Activated CD4-positive, alpha-beta T cell treated with anti-CD3 and anti-CD28 coated beads, Interleukin-10, Interleukin-2, amounts not matched to agents 100 ng/mL and 50 ng/mL, durations not matched to agents 16 hours and 8 hours (primary cell): ENCODE measurements around the gene C10orf143.
"Not testable (repeated sequence)": the region's sequence is repeated elsewhere in the genome, so short reads cannot be mapped to it uniquely, and the experiment has no call there.

Experiments used
- DNase-seq: peaks from one replicate; pipeline ENCODE4 v3.0.0-alpha.2; 2020

Gene C10orf143

GRCh38 chr10:130110246-130111112 is at the start of gene C10orf143:
TSS of gene C10orf143 (minus strand) at chr10:130110830. CDS start at chr10:130110772, 58 bp downstream.
- DNase-seq: peak; percentile 98

GRCh38 chr10:130159192-130159794 is 48.7 kb upstream of the C10orf143 start:
- peak; percentile 46 for DNase-seq

GRCh38 chr10:130146042-130146441 is 35.4 kb upstream of the C10orf143 start:
- DNase-seq: no peak

GRCh38 chr10:130141878-130142277 is 31.2 kb upstream of the C10orf143 start:
- peak; percentile 43 for DNase-seq

DNA sequence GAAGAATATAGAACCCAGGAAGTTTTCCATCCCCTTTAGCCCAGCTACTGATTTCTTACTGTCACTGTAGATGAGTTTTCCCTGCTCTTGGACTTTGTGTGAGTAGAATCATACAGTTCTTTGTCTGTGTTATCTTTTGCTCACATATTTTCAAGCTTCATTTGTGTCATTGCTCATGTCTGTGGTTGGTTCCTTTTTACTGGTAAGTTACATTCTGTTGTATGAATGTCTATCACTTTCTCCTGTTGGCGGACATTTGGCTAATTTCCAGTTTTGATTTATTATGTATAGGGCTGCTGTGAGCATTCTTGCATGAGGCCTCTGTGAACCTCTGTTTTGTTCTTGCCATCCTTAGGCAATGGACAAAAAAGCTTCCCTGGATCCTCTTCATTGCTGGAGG is 30.8 kb upstream of the C10orf143 start:
- peak; percentile 40 for DNase-seq

DNA sequence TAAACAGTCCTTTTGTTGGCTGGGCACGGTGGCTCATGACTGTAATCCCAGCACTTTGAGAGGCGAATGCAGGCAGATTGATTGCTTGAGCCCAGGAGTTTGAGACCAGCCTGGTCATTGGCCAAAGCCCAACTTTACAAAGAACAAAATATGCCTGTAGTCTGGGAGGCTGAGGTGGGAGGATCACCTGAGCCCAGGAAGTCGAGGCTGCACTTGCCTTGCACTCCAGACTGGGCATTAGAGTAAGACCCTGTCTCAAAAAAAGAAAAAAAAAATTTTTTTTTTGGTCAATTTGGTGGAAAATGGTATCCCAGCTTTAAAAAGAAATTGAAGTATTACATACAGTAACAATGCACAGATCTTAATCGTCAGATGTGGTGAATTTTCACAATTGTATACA is 30.4 kb upstream of the C10orf143 start:
- no peak for DNase-seq

- DNase-seq: peak; percentile 38
Measured at GRCh38 chr10:130140425-130140824, 29.8 kb upstream of the C10orf143 start.

- DNase-seq: peak; percentile 78
Measured at GRCh38 chr10:130138479-130138866, 27.8 kb upstream of the C10orf143 start.

DNA sequence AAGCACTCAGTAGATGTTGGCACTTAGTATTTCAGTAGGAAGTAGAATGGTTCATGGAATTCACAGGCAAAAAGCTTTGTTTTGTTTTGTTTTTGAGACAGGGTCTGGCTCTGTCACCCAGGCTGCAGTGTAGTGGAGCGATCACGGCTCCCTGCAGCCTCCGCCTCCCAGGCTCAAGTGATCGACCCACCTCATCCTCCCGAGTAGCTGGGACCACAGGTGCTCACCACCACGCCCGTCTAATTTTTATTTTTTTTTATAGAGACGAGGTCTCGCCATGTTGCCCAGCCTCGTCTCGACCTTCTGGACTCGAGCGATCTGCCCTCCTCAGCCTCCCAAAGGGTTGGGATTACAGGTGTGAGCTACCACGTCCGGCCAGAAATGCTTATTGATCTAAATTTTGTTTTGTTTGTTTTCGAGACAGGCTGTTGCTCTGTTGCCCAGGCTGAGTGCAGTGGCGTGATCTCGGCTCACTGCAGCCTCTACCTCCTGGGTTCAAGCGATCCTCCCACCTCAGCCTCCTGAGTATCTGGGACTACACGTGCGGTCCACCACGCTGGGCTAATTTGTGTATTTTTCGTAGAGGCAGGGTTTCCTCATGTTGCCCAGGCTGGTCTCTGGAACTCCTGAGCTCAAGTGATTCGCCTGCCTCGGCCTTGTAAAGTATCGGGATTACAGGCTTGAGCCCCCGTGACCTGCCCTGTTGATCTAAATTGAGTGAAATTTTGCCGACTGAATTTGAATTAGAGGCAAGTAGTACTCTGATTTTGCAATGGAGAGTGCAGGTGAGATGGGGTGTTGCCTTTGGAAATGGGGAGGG is 27.2 kb upstream of the C10orf143 start:
- DNase-seq: no peak

GRCh38 chr10:130137090-130137448 is 26.4 kb upstream of the C10orf143 start:
- DNase-seq: no peak

- DNase-seq: peak; percentile 91
Measured at GRCh38 chr10:130136226-130137089, 25.8 kb upstream of the C10orf143 start, which contains the start of gene GLRX3. TSS of gene GLRX3 (plus strand) at chr10:130136391. CDS start at chr10:130136421, 30 bp downstream.

DNA sequence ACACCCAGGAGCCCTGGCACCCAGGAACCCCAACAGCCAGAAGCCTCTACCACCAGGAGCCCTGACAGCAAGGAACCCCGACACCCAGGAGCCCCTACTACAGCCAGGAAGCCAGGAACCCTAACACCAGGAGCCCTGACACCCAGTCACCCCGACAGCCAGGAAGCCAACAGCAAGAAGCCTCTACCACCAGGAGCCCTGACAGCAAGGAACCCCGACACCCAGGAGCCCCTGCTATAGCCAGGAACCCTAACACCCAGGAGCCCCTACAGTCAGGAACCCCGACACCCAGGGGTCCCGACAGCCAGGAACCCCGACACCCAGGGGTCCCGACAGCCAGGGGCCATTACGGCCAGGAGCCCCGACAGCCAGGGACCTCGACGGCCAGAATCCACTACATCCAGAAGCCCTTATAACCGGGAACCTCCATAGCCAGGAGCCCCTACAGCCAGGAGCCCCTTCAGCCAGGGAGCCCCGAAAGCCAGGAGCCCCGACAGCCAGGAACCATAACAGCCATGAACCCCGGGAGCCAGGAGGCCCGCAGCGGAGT is 25.1 kb upstream of the C10orf143 start:
- no peak for DNase-seq

DNA sequence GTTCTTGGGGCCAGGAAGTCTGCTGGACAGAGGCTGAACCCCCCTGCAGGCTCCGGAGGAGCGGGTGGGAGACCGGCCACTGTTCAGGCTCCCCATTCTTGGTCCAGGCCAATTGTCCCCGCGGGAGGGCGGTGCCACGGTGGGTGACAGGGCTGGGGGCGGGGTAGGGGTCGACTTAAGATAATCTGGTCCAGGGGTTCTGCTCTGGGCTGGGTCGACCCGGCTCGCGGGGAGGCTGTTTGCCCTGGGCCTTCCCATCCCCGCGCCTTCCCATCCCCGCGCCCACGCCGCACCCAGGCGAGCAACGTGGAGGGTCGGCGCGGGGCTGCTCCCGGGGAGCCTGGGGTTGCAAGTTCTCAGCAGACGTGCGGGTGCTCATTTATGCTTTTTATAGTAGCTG is 18.3 kb upstream of the C10orf143 start:
- DNase-seq: no peak

GRCh38 chr10:130128062-130128781 is 17.6 kb upstream of the C10orf143 start:
- DNase-seq: no peak

DNA sequence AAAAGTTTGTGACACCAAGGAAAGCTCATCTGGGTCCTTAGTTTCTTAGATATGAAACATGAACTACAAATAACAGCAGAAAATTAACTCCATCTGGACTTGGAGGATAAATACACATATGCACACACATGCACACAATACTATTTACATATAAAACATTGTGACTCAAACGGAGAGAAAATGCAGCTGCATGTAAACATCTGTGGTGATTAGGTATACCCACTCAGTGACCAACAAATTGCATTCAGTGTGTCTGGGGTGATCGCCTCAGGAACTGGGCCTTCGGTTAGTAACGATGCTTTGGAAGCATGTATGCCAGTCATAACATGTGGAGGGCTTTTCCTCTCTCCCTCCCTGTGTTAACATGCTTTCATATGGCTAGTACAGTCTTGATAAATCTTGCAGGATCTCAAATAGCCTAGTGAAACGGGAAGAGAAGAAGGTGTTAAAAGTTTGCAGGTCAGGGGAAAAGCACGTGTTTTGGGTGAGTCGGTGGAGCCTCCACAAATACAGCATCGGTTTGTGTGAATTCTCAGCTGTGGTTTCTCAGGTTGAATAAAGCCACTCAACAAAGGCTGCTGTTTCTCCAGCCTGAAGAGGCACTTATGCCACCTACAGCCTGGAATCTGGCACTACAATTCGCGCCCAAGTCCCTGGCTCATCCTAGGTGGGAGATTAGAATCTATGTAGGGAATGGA is 16.9 kb upstream of the C10orf143 start:
- peak; percentile 88 for DNase-seq

- DNase-seq: no peak
Measured at GRCh38 chr10:130121486-130122079, 11.0 kb upstream of the C10orf143 start.

- not testable (repeated sequence) for DNase-seq
Measured at GRCh38 chr10:130117535-130117934, 6.9 kb upstream of the C10orf143 start.

- not testable (repeated sequence) for DNase-seq
Measured at GRCh38 chr10:130116942-130117341, 6.3 kb upstream of the C10orf143 start.

DNA sequence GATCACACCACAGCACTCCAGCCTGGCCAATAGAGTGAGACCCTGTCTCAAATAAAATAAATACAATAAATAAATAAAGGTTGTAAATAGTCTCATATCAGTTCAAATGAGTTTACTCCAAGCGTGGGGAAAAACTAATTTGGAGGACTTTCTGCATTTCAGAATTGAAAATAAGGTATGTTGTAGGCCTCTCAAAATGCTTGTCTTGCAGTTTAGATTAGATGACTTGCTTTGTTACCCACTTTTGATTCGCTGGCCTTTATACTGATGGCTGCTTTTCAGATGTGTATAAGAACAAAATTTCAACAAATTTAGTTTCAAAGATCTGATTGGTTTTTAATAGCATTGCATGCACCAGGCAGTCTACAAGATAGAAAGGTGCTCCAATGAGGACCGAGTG is 2.2 kb upstream of the C10orf143 start:
- DNase-seq: no peak

GRCh38 chr10:130111852-130112180 is 1.2 kb upstream of the C10orf143 start:
- DNase-seq: peak; percentile 59
